ENCODE data around the gene TRIM64.
"Not testable (repeated sequence)": the region's sequence is repeated elsewhere in the genome, so short reads cannot be mapped to it uniquely, and the experiment has no call there.

DNA sequence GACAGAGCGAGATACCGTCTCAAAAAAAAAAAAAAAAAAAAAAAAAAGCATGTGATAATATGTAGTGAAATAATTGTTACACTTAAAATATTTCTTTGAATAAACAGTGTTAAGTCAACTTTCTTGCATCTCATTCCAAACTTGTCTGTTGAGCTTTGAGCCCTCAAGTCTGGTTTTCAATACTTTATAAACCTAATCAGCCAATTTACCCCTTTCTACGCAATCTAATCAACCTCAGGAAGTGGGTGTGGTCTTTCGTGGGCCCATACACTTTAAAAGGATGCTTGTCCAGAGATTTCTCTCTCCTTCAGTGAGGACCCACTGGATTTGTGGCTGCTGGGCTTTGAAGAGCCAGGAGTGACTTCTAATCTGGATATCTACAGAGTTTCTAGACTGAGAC lies at the start of gene TRIM64:
- TF ChIP-seq ZNF589 (CRISPR knock-in tag; IDR thresholded peaks at IDR 0.05; ENCODE audit: low read depth); ZNF311 (CRISPR knock-in tag; IDR thresholded peaks at IDR 0.05); POLR2AphosphoS5 (IDR thresholded peaks at IDR 0.05; ENCODE audit: control insufficient read depth, insufficient read depth, low read depth, low read length); SMC3 (conservative IDR thresholded peaks at IDR 0.05; ENCODE audit: insufficient read depth, low read depth, low read length): not testable (repeated sequence)

All from K562 (cell line).